Immature natural killer cell (primary cell): ENCODE measurements around the gene GORASP1. TPM values are rescaled to one million over a fixed set of nuclear protein-coding genes. Genes with fewer than 3 reads are reported as not detected.
A peak's percentile ranks its signal among the peaks of the same experiment; 100 is the strongest.
"Not testable (repeated sequence)": the region's sequence is repeated elsewhere in the genome, so short reads cannot be mapped to it uniquely, and the experiment has no call there.

Experiments used
- DNase-seq, 3 donors: peaks; one replicate each; pipeline ENCODE4 v3.0.0; 2022; ENCODE audit warnings: mixed read lengths in 1 of 3
- H3K27ac Mint-ChIP-seq, 6 donors: one replicate each; pipeline ENCODE4 v1.8.0; 2020; ENCODE audit warnings: mixed read lengths in 6 of 6, mild to moderate bottlenecking in 5 of 6, inconsistent platforms in 4 of 6, moderate library complexity in 3 of 6
- H3K27me3 Mint-ChIP-seq, 3 donors: one replicate each; pipeline ENCODE4 v1.8.0; 2020 to 2021; ENCODE audit warnings: low read depth in 3 of 3, mild to moderate bottlenecking in 3 of 3, mixed read lengths in 3 of 3, moderate library complexity in 3 of 3, inconsistent platforms in 1 of 3
- H3K36me3 Mint-ChIP-seq, 3 donors: one replicate each; pipeline ENCODE4 v1.8.0; 2020; ENCODE audit warnings: mixed read lengths in 3 of 3, inconsistent platforms in 2 of 3, mild to moderate bottlenecking in 2 of 3
- H3K4me1 Mint-ChIP-seq, 2 donors: one replicate each; pipeline ENCODE4 v1.8.0; 2020; ENCODE audit warnings: inconsistent platforms in 2 of 2, mild to moderate bottlenecking in 2 of 2, mixed read lengths in 2 of 2, moderate library complexity in 1 of 2
- H3K4me3 Mint-ChIP-seq, 5 donors: one replicate each; pipeline ENCODE4 v1.8.0; 2020; ENCODE audit warnings: mild to moderate bottlenecking in 5 of 5, mixed read lengths in 5 of 5, inconsistent platforms in 3 of 5, moderate library complexity in 3 of 5
- H3K9me3 Mint-ChIP-seq, 6 donors: one replicate each; pipeline ENCODE4 v1.8.0; 2020; ENCODE audit warnings: mild to moderate bottlenecking in 6 of 6, mixed read lengths in 6 of 6, inconsistent platforms in 4 of 6, moderate library complexity in 3 of 6
- polyA plus RNA-seq, 3 donors: library from polyadenylated mRNA; unstranded; fragments of 300-500 nt; fragmentation: Illumina TruSeq; gene quantifications; one replicate each; pipeline ENCODE4 v1.2.3, GENCODE V29; 2021

The GORASP1 gene
- polyA plus RNA-seq, 3 donors from 2014 or later: 5.3 to 7.8 (median 5.4) TPM

DNA sequence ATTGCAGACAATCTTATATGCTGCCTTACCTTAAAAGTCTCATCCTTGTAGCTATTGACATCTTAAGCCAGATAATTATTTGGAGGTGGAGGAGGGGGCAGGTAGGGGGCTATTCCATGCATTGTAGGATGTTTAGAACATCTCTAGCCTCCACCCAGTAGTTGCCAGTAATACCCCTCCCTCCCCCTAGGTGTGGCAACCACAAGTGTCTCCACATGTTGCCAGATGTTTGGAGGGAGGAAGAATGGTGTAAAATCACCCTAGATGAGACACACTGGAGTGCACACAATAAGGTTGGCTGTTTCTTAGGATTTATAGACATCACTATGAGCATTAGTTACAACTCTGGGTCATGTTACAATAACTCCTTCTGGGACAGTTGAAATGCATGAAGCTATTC lies 27.4 kb downstream of the GORASP1 start:
- H3K4me1 Mint-ChIP-seq: peaks cover 0 to 1% of the 10 kb centered on the region in 2 donors
- H3K27me3 Mint-ChIP-seq: peaks cover 0 to 3% (median 0%) of the 10 kb centered on the region in 3 donors
- no peak overlapping the region for H3K4me3 Mint-ChIP-seq
- no peak overlapping the region for H3K27ac Mint-ChIP-seq
- H3K9me3 Mint-ChIP-seq: no peaks in the 10 kb centered on the region
- peaks cover 42 to 48% (median 43%) of the 10 kb centered on the region in 3 donors for H3K36me3 Mint-ChIP-seq
- DNase-seq: no peak

DNA sequence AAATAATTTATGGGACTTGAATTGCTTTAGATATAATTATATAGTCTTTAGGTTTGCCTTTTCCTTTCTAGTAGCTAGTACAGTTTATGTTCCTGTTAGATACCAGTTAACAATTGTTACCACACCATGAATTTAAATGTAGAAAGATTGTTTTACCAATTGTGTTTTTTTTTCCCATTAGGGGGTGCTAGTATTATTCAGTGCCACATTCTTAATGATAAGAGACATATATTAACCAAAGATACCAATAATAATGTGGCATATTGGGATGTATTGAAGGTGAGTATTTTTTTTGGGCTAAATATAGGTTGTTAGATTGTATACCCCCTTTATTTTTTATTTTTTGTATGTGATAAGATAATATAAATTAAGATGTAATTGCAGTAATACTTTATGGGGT lies 27.9 kb downstream of the GORASP1 start:
- H3K27ac Mint-ChIP-seq: no peak overlapping the region
- peaks cover 0 to 1% of the 10 kb centered on the region in 2 donors for H3K4me1 Mint-ChIP-seq
- peaks cover 45 to 50% (median 48%) of the 10 kb centered on the region in 3 donors for H3K36me3 Mint-ChIP-seq
- no peaks in the 10 kb centered on the region for H3K9me3 Mint-ChIP-seq
- DNase-seq: no peak
- H3K27me3 Mint-ChIP-seq: peaks cover 0 to 3% (median 0%) of the 10 kb centered on the region in 3 donors
- no peak overlapping the region for H3K4me3 Mint-ChIP-seq

DNA sequence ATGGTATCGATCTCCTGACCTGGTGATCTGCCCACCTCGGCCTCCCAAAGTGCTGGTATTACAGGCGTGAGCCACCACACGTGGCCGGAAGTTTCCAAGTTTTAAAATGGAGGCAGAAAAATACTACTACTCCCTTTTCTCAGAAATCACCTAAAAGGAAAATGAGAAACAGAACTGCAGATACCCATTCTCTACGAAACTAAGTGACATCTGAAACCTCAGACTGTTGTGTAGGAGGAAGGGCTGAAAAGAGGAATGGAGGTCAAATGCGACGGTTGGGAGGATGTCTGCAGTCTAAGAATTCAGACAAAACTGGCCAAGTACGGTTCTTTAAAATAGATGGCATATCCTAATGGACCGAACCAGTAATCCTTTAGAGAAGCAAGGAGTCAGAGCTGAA lies 31.5 kb downstream of the GORASP1 start:
- Mint-ChIP-seq H3K9me3 (no peaks in the 10 kb centered on the region), H3K27ac (no peak overlapping the region), H3K27me3 (no peaks in the 10 kb centered on the region), H3K36me3 (peaks cover 41 to 61% (median 54%) of the 10 kb centered on the region in 3 donors), H3K4me1 (peaks cover 0 to 1% of the 10 kb centered on the region in 2 donors), H3K4me3 (no peak overlapping the region)
- DNase-seq: no peak

DNA sequence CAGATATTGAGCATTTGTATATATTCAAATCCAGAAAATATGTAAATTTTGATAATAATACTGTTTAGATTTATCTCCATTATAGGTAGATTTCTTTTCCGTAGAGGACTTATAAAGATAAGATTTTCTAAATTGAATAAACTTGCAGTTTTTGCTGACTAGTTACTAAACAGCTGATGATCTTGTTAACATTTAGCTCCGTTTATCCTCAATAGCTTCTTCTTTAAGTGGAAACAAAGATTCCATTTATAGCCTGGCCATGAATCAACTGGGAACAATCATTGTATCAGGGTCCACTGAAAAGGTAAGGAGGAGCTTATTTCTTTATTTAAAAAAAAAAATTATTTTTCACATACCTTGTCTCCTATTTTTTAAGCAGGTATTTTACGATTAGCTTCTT lies 38.9 kb downstream of the GORASP1 start:
- Mint-ChIP-seq H3K27ac (no peak overlapping the region), H3K27me3 (no peaks in the 10 kb centered on the region), H3K36me3 (peaks cover 19 to 62% (median 46%) of the 10 kb centered on the region in 3 donors), H3K9me3 (no peaks in the 10 kb centered on the region), H3K4me1 (peaks cover 6 to 10% of the 10 kb centered on the region in 2 donors), H3K4me3 (no peak overlapping the region)
- no peak for DNase-seq

DNA sequence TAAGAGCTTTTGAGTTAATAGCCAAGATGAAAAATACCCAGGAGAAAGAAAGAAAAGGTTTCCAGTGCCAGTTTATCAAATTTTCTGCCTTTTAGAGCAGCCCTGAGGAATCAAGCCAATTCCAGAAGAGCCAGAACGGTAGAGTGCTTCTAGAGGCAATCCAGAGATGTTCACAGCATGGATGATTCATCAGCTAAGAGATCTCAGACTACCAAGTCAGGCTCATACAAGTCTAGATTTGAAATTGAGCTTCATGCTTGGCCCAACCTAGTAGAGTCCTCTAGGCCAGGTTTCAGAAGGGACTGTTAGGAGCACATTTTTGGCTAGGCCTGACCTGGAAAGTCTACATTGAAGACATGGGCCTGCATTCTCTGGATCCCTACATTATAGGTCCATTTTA lies 40.1 kb downstream of the GORASP1 start:
- H3K9me3 Mint-ChIP-seq: no peaks in the 10 kb centered on the region
- DNase-seq: no peak
- peaks cover 7 to 12% of the 10 kb centered on the region in 2 donors for H3K4me1 Mint-ChIP-seq
- H3K36me3 Mint-ChIP-seq: peaks cover 17 to 49% (median 33%) of the 10 kb centered on the region in 3 donors
- no peaks in the 10 kb centered on the region for H3K27me3 Mint-ChIP-seq
- peak overlapping the region in 1 of 6 donors; percentile 55 for H3K27ac Mint-ChIP-seq
- H3K4me3 Mint-ChIP-seq: no peak overlapping the region

DNA sequence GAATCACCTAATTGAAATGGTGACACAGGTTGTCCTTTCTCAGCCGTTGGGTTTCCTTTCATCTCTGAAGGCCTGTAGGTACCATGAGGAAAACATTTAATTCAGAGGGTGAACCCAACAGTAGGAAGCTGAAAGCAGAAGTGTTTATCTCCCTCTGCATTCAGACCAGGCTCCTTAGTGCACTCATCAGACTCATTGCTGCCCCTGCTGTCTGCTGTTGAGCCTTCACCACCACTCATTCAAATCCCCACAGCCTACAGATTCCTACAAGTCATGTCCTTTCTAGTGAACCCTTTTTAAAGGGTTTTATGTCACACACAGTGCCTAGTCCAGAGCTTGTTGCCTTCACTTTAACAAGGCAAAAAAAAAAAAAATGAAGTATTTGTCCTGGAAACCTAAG lies 42.2 kb downstream of the GORASP1 start:
- no peak for DNase-seq
- H3K36me3 Mint-ChIP-seq: peaks cover 3 to 37% (median 21%) of the 10 kb centered on the region in 3 donors
- H3K4me3 Mint-ChIP-seq: no peak overlapping the region
- H3K27ac Mint-ChIP-seq: peak overlapping the region in 2 of 6 donors; percentile 0 to 1
- H3K9me3 Mint-ChIP-seq: no peaks in the 10 kb centered on the region
- H3K27me3 Mint-ChIP-seq: no peaks in the 10 kb centered on the region
- H3K4me1 Mint-ChIP-seq: peaks cover 15 to 27% of the 10 kb centered on the region in 2 donors

DNA sequence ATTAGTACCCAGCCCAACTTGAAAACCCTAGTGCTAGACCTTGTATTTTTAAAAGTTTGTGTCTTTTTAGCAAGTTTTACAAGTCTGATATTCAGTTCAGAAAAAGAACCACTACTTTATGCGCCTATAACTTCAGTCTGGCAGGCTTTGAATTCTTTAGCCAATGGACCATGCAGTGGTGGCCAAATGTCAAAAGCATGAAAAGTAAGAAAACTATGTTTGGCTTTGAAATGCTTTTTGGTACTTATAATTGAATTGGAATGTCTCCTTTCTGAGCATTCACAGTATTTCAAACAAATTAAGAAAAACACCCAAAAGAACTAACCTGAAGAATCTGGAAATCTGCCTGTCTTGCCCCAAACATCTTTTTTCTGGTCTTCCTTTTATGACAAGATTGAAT lies 42.8 kb downstream of the GORASP1 start:
- no peak for DNase-seq
- Mint-ChIP-seq H3K4me3 (no peak overlapping the region), H3K36me3 (peaks cover 0 to 33% (median 18%) of the 10 kb centered on the region in 3 donors), H3K27me3 (no peaks in the 10 kb centered on the region), H3K4me1 (peaks cover 19 to 33% of the 10 kb centered on the region in 2 donors), H3K9me3 (no peaks in the 10 kb centered on the region), H3K27ac (no peak overlapping the region)

DNA sequence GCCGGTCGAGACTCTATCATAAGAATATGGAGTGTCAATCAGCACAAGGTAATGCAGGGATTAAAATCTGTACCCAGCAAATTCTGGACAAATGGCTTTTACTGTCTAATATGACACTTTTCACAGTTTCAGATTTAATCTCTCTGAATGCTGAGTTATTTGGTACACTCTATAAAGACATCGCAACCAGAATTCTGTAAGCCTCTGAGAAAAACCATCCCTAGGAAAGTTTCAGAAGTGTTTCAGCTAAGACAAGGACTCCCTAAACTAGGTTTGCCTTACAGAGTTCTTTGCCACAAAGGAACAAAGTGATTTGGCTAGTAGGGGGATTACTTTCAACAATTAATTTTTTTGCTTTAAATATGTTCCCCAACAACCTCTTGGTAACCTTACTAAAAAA lies 44.3 kb downstream of the GORASP1 start:
- no peak for DNase-seq
- peaks cover 0 to 27% (median 18%) of the 10 kb centered on the region in 3 donors for H3K36me3 Mint-ChIP-seq
- H3K27me3 Mint-ChIP-seq: no peaks in the 10 kb centered on the region
- no peak overlapping the region for H3K27ac Mint-ChIP-seq
- H3K9me3 Mint-ChIP-seq: no peaks in the 10 kb centered on the region
- peaks cover 22 to 48% of the 10 kb centered on the region in 2 donors for H3K4me1 Mint-ChIP-seq
- no peak overlapping the region for H3K4me3 Mint-ChIP-seq

DNA sequence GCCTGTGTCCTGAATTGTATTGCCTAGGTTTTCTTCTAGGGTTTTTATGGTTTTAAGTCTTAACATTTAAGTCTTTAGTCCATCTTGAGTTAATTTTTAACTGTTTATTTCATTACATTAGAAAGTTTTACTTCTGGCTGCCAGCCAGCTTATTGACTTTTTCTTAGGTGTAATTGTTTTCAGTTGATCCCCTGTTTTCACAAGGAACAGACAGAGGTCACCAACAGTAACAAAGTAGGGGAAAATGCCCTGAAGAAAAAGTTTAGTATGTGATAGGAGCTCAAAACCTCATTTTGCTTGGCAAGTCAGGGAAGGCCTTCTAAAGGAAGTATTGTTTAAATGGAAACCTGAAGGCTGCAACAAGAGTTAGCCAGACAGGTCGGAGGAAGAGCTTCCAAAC lies 45.2 kb downstream of the GORASP1 start:
- no peak for DNase-seq
- Mint-ChIP-seq H3K9me3 (no peaks in the 10 kb centered on the region), H3K4me3 (no peak overlapping the region), H3K27me3 (no peaks in the 10 kb centered on the region), H3K36me3 (peaks cover 0 to 20% (median 12%) of the 10 kb centered on the region in 3 donors), H3K27ac (no peak overlapping the region), H3K4me1 (peaks cover 22 to 51% of the 10 kb centered on the region in 2 donors)

DNA sequence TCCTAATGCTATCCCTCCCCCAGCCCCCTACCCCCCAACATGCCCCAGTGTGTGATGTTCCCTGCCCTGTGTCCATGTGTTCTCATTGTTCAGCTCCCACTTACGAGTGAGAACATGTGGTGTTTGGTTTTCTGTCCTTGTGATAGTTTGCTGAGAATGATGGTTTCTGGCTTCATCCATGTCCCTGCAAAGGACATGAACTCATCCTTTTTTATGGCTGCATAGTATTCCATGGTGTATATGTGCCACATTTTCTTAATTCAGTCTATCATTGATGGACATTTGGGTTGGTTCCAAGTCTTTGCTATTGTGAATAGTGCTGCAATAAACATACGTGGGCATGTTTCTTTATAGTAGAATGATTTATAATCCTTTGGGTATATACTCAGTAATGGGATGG lies 46.2 kb downstream of the GORASP1 start:
- H3K4me1 Mint-ChIP-seq: peaks cover 22 to 60% of the 10 kb centered on the region in 2 donors
- H3K36me3 Mint-ChIP-seq: peaks cover 0 to 13% (median 4%) of the 10 kb centered on the region in 3 donors
- not testable (repeated sequence) for DNase-seq, H3K9me3 Mint-ChIP-seq, H3K4me3 Mint-ChIP-seq, H3K27ac Mint-ChIP-seq, H3K27me3 Mint-ChIP-seq

DNA sequence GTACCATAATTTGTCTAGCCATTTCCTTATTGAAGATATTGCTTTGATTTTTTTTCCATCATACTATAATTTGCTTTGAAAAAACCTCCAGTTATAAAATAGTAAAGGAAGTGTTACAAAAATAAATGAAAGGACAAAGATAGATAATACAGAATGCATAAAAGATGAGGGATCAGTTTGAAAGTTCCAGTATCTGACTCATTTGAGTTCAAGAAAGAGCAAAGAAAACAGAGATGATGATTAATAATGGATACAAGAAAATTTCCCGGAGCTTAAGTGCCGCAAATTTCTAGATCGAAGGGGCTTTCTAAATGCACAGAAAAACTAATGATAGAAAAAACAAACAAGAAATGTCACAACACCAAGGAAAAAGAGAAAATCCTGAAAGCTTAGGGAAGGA lies 51.3 kb downstream of the GORASP1 start:
- H3K27ac Mint-ChIP-seq: no peak overlapping the region
- no peak for DNase-seq
- peaks cover 2 to 12% (median 6%) of the 10 kb centered on the region in 3 donors for H3K27me3 Mint-ChIP-seq
- peaks cover 0 to 3% (median 0%) of the 10 kb centered on the region in 3 donors for H3K36me3 Mint-ChIP-seq
- no peaks in the 10 kb centered on the region for H3K9me3 Mint-ChIP-seq
- H3K4me1 Mint-ChIP-seq: peaks cover 26 to 77% of the 10 kb centered on the region in 2 donors
- H3K4me3 Mint-ChIP-seq: no peak overlapping the region

DNA sequence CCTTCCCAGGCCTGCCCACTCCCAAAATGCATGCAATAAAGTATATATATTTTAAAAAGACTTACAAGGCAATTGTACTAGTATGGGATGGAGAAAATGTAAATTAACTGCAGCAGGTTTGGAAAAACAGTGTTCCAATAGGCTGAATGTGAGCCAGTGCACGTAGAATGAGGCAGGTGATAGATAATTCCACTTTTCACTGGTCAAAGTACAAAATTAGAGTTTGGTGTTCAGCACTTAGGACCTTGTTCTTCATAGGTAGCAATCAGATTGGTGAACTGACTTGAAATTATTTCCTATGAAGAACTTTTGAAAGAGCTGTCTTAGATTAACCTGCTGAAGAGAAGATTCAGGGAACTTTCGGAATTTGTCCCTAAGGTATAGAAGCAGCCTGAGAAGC lies 53.7 kb downstream of the GORASP1 start:
- peak overlapping the region in 1 of 6 donors; percentile 98 for H3K27ac Mint-ChIP-seq
- peaks cover 2 to 12% (median 6%) of the 10 kb centered on the region in 3 donors for H3K27me3 Mint-ChIP-seq
- H3K4me1 Mint-ChIP-seq: peaks cover 21 to 61% of the 10 kb centered on the region in 2 donors
- H3K9me3 Mint-ChIP-seq: no peaks in the 10 kb centered on the region
- no peaks in the 10 kb centered on the region for H3K36me3 Mint-ChIP-seq
- peak overlapping the region in 1 of 5 donors; percentile 45 for H3K4me3 Mint-ChIP-seq
- DNase-seq: no peak

DNA sequence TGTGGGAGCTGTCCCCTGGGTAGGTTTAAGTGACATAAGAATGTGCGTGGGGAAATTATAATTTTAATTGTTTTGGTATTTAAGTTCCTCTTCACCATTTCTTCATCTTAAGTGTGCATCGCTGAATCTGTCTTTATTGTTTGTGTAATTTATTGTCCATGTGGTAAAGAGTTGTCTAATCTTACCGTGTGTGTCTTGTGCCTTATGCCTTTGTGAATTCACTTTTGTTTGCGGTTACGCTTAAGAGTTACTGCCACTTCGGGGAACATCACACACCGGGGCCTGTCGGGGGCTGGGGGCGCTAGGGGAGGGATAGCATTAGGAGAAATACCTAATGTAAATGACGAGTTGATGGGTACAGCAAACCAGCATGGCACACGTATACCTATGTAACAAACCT lies 54.8 kb downstream of the GORASP1 start:
- Mint-ChIP-seq H3K36me3 (no peaks in the 10 kb centered on the region), H3K27ac (peak overlapping the region; percentile 81 to 100 (median 98)), H3K4me1 (peaks cover 21 to 53% of the 10 kb centered on the region in 2 donors), H3K27me3 (peaks cover 2 to 12% (median 6%) of the 10 kb centered on the region in 3 donors), H3K4me3 (peak overlapping the region; percentile 93 to 97 (median 94)), H3K9me3 (no peaks in the 10 kb centered on the region)
- DNase-seq: no peak

DNA sequence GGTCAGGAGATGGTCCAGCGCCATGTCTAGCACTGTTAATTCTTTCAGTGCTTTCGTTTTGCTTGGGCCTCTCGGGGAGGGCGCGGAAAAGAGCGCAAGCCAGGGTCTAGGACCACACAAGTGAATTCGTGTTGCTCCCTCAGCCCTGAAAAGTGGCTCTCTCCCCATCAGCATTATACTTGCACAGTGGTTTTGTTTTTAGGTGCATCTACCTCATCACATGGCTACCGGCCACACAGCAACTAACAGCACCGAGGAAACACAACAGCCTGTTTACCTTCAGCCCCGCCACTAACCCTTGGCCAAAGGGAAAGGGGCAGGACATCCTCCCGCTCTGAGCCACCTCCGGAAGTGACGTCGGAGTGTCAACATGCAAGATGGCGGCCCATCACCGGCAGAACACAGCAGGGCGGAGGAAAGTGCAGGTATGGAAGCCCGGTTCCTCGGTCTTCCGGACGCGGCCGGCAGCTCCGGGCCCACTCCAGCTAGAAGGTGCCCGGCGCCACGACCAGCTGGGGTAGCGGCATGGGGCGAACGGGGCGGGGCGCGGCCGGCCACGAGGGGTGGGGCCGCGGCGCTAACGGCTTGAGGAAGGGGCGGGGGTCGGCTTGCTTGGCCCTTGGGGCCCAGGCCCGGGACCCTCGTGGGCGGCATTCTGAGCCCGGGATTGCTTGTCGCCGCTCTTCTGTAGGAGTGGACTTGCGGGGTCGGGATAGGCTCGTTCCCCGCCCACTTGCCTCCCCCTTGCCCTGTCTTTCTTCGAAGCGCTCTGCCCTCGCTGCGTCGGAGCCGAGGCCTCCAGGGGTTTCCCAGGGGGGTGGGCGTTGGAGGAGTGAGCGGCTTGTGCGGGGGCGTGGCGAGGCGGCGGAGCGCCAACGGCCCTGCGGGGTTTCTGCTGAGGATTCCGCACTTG lies 55.5 kb downstream of the GORASP1 start, which contains the start of the genes SCN11A and WDR48:
Gene SCN11A, minus strand, starts transcription at position 296 of the 913 bp plus-strand sequence. CDS start 101,582 bp downstream, outside the sequence.
Gene WDR48, plus strand, starts transcription at position 368 of the 913 bp plus-strand sequence. Its CDS starts 10 bp downstream, at position 378.
- peak; percentile 91 to 95 (median 93) for DNase-seq
- no peaks in the 10 kb centered on the region for H3K36me3 Mint-ChIP-seq
- H3K4me3 Mint-ChIP-seq: peak within 1 kb of the TSS; percentile 93 to 97 (median 94)
- H3K27me3 Mint-ChIP-seq: peaks cover 2 to 12% (median 6%) of the 10 kb centered on the region in 3 donors
- H3K4me1 Mint-ChIP-seq: peaks cover 21 to 50% of the 10 kb centered on the region in 2 donors
- peak within 1 kb of the TSS; percentile 96 to 100 (median 100) for H3K27ac Mint-ChIP-seq
- H3K9me3 Mint-ChIP-seq: no peaks in the 10 kb centered on the region
